Fibroblast of mammary gland (primary cell): ENCODE results near the gene PTPRD.

Source experiments
- DNase-seq: peaks from one replicate; pipeline ENCODE4 v3.0.0-alpha.2; 2010; ENCODE audit warnings: low read depth
- H3K4me3 ChIP-seq: 2 replicates; pipeline ENCODE4 v1.5.1; 2011; ENCODE audit warnings: low read depth, mild to moderate bottlenecking, low read length, moderate library complexity; ENCODE audit not compliant: control insufficient read depth
- TF ChIP-seq, protein P1 (sequence below): conservative IDR thresholded peaks from 2 replicates; pipeline ENCODE4 v1.5.1; 2011; ENCODE audit warnings: low read depth, low read length, inconsistent platforms; ENCODE audit not compliant: control insufficient read depth, insufficient read depth

PTPRD gene

GRCh38 chr9:9774471-9774870, 838.3 kb downstream of the PTPRD start:
- no peak overlapping the region for H3K4me3 ChIP-seq
- TF ChIP-seq, protein P1, sequence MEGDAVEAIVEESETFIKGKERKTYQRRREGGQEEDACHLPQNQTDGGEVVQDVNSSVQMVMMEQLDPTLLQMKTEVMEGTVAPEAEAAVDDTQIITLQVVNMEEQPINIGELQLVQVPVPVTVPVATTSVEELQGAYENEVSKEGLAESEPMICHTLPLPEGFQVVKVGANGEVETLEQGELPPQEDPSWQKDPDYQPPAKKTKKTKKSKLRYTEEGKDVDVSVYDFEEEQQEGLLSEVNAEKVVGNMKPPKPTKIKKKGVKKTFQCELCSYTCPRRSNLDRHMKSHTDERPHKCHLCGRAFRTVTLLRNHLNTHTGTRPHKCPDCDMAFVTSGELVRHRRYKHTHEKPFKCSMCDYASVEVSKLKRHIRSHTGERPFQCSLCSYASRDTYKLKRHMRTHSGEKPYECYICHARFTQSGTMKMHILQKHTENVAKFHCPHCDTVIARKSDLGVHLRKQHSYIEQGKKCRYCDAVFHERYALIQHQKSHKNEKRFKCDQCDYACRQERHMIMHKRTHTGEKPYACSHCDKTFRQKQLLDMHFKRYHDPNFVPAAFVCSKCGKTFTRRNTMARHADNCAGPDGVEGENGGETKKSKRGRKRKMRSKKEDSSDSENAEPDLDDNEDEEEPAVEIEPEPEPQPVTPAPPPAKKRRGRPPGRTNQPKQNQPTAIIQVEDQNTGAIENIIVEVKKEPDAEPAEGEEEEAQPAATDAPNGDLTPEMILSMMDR, result no peak
- DNase-seq, result no peak

DNA sequence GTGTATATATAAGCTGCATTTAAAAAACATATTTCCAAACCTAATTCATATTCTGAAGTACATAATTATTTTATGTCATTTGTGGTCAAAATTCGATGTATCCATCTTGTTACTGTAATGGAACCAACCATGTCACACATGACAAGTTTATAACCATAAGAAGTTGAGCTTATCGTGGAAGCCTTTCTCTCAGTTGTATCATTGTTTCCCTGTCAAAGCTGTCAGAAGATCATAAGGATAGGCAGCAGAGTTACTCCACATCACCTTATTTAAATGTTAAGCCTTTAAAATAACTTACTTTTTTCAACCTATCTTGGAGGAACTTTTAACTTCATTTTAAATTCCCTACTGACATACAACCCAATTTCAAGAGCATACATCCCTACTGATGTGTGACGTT, 841.5 kb downstream of the PTPRD start:
- TF ChIP-seq, protein P1, result no peak
- H3K4me3 ChIP-seq, result no peak overlapping the region
- DNase-seq, result no peak

GRCh38 chr9:9764821-9765220, 848.0 kb downstream of the PTPRD start:
- H3K4me3 ChIP-seq, result no peak overlapping the region
- TF ChIP-seq, protein P1, result no peak
- no peak for DNase-seq

DNA sequence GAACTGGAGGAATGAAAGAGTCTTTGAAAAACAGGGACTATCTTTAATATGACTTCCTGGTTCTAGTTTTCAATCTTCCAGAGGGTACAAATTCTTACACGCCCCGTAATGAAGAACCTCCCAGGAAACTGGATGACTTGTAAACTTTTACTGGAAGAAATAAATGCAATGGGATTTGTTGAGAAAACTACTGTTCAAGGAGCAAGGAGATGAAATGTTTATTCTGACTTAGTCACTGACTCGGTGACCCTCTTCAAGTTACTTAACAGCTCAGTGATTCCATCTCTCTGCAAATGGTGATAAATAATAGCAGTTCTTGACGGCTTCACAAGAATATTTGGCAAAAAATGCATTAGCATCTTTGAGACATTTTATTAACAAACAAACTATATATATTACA, 858.6 kb downstream of the PTPRD start:
- DNase-seq, result peak; percentile 1
- no peak overlapping the region for H3K4me3 ChIP-seq
- TF ChIP-seq, protein P1, result no peak

DNA sequence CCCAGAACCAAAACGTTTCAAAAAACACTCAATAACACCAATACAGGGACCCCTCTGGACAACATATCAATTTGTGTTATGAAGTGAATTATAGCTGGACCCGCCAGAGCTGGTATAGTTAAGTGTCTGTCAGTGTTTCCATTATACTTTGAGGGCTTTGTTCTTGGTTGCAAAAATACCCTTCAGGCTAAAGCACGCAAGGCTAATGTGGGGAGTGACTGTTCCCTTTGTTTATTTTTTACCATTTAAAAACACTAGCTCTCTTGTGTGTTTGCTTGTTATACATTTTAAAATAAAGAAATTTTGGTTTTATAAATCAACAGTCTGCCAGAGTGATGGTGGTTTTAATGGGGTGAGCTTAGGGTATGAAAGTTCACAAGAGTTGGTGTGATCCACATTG, 859.5 kb downstream of the PTPRD start:
- no peak for DNase-seq
- TF ChIP-seq, protein P1, result no peak
- no peak overlapping the region for H3K4me3 ChIP-seq

DNA sequence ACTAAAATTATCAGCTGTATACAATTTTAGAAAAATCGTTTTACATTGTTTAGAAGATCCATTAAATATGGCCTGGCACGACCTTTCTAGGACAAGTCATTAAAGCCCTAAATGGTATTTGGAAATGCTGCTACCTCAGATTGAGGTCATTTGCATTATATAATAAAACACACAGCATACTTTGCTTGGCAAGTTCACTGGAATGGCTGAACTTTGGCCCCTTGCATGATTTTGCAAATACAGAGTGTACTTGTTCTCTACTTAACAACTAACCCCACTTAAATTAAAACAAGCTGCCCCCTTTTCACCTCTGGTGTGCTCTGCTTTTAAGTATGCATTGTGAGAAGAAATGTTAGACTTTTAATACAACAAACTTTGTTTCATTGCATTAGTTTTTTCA, 860.1 kb downstream of the PTPRD start:
- TF ChIP-seq, protein P1, result no peak
- H3K4me3 ChIP-seq, result no peak overlapping the region
- peak; percentile 28 for DNase-seq

DNA sequence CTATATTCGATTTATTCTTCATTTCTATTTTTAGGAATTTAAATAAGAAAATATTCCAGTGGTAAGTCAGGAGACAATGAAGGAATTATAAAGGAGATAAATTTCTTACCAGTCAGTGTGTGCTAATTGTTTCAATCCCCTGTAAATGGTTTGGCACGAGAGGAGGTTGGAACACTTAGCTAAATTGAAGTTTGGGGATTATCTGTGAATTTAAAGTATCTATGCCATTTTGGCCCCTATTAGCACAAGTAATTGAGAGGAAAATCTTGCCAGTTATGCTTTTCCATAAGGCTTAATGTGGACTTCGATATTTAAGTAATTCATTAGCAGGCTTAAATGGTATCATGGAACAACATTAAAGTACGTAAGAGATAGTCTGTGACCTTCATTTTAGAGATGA, 860.8 kb downstream of the PTPRD start:
- TF ChIP-seq, protein P1, result no peak
- H3K4me3 ChIP-seq, result no peak overlapping the region
- DNase-seq, result no peak
